Liver (tissue), 3 donors: ENCODE measurements around the gene CCDC91.

Experiments
- EGR1 ChIP-seq, 2 donors: IDR thresholded peaks; 2 replicates each; pipeline ENCODE4 v1.6.1; 2016 to 2018; ENCODE audit warnings: antibody characterized with exemption in 2 of 2, low read depth in 2 of 2
- GABPA ChIP-seq, 2 donors: IDR thresholded peaks in 1 of 2; conservative IDR thresholded peaks in 1 of 2; 2 replicates each; pipeline ENCODE4 v1.6.1; 2016; ENCODE audit warnings: antibody characterized with exemption in 2 of 2, mild to moderate bottlenecking in 1 of 2, moderate library complexity in 1 of 2
- HNF4A ChIP-seq, 2 donors: conservative IDR thresholded peaks; 2 replicates each; pipeline ENCODE4 v1.6.1; 2016; ENCODE audit warnings: antibody characterized with exemption in 2 of 2, mild to moderate bottlenecking in 2 of 2
- JUND ChIP-seq, 2 donors: IDR thresholded peaks; 2 replicates each; pipeline ENCODE4 v1.6.1; 2016; ENCODE audit warnings: antibody characterized with exemption in 2 of 2
- RAD21 ChIP-seq, 2 donors: IDR thresholded peaks; 2 replicates each; pipeline ENCODE4 v1.6.1; 2016; ENCODE audit warnings: antibody characterized with exemption in 2 of 2, mild to moderate bottlenecking in 2 of 2
- REST ChIP-seq: IDR thresholded peaks from 2 replicates; pipeline ENCODE4 v1.6.1; 2016; ENCODE audit warnings: antibody characterized with exemption, mild to moderate bottlenecking
- TAF1 ChIP-seq: conservative IDR thresholded peaks from 2 replicates; pipeline ENCODE4 v1.6.1; 2016; ENCODE audit warnings: antibody characterized with exemption, mild to moderate bottlenecking
- YY1 ChIP-seq: IDR thresholded peaks from 2 replicates; pipeline ENCODE4 v1.6.1; 2016; ENCODE audit warnings: antibody characterized with exemption, mild to moderate bottlenecking
- TF ChIP-seq, protein P1 (sequence below): fragments of 150-350 bp; IDR thresholded peaks from 2 replicates; pipeline ENCODE4 v1.5.1; 2017; ENCODE audit warnings: improper control_type of control experiment, low read depth, low read length; ENCODE audit not compliant: missing input control
- donor health status: healthy.
- donor health status: healthy.

DNA sequence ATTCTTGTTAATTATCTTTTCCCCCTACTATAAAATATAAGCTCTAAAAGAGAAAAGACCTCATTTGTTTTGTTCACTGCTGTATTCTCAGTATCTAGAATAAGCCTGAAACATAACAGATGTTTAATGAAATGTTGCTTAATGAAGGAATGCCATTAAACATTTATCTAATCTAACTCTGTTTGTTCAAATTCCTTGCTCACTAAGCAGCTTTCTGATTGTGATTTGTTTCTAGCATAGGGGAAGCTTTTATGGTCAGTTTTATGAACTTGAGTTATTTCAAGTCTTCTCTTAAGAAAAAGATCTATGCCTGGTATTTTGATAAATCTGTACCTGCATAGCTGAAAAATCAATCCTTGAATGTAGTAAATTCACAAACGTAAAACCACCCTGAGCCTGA lies 308.6 kb downstream of the CCDC91 start:
- TF ChIP-seq, protein P1, sequence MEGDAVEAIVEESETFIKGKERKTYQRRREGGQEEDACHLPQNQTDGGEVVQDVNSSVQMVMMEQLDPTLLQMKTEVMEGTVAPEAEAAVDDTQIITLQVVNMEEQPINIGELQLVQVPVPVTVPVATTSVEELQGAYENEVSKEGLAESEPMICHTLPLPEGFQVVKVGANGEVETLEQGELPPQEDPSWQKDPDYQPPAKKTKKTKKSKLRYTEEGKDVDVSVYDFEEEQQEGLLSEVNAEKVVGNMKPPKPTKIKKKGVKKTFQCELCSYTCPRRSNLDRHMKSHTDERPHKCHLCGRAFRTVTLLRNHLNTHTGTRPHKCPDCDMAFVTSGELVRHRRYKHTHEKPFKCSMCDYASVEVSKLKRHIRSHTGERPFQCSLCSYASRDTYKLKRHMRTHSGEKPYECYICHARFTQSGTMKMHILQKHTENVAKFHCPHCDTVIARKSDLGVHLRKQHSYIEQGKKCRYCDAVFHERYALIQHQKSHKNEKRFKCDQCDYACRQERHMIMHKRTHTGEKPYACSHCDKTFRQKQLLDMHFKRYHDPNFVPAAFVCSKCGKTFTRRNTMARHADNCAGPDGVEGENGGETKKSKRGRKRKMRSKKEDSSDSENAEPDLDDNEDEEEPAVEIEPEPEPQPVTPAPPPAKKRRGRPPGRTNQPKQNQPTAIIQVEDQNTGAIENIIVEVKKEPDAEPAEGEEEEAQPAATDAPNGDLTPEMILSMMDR, result no peak
- TF ChIP-seq YY1 (no peak), RAD21 (IDR thresholded peaks at IDR 0.05) (no peak), GABPA (IDR thresholded peaks at IDR 0.05 in 1 of 2, conservative IDR thresholded peaks at IDR 0.05 in 1 of 2) (no peak), REST (no peak), HNF4A (conservative IDR thresholded peaks at IDR 0.05) (no peak), TAF1 (no peak), JUND (IDR thresholded peaks at IDR 0.05) (no peak), EGR1 (IDR thresholded peaks at IDR 0.05; ENCODE audit: low read depth in 2 of 2) (no peak)
